ENCODE results near the gene INPP4B.

DNA sequence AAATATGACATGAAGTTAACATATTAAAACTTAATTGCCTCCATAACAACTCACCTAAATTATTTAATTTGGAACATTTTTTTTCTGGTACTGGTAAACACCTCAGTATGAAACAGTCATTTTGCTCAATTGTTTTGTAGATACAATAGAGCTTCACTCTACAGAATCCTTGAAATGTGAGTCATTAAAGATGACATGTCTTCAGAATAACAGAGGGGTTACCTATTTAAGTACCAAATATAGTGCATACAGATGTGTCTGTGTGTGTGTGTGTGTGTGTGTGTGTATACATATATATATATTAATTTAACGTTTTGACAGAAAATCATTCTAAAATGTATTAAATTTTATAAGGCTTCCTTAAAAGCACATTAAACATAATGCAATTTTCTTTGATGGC is 297.6 kb downstream of the INPP4B start:
- TF ChIP-seq POLR2A (IDR thresholded peaks at IDR 0.05; ENCODE audit: extremely low read depth, insufficient read length) (no peak), CTCF (IDR thresholded peaks at IDR 0.05; ENCODE audit: low read depth, low read length) (no peak)
- TF ChIP-seq, protein P1, sequence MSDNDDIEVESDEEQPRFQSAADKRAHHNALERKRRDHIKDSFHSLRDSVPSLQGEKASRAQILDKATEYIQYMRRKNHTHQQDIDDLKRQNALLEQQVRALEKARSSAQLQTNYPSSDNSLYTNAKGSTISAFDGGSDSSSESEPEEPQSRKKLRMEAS (IDR thresholded peaks at IDR 0.05; ENCODE audit: low read depth, low read length): no peak

All from NB4 (cell line).